NCI-H1105 treated with DMSO at 0.1 percent for 48 hours (cell line): Measurements from ENCODE around the gene CCDC3.
"Not testable (repeated sequence)": the region's sequence is repeated elsewhere in the genome, so short reads cannot be mapped to it uniquely, and the experiment has no call there.

ENCODE experiments used
- DNase-seq: peaks from one replicate; lab custom pipeline; 2025; lab: John Stamatoyannopoulos, UW

CCDC3 gene

GRCh38 chr10:12887780-12888179 lies 113.7 kb downstream of the CCDC3 start:
- no peak for DNase-seq

- no peak for DNase-seq
These were observed 116.7 kb downstream of the CCDC3 start for GRCh38 chr10:12884851-12885250.

- DNase-seq = no peak
These were observed 121.1 kb downstream of the CCDC3 start for GRCh38 chr10:12880423-12880822.

GRCh38 chr10:12877150-12877549 lies 124.4 kb downstream of the CCDC3 start:
- no peak for DNase-seq

- no peak for DNase-seq
These were observed 125.2 kb downstream of the CCDC3 start for GRCh38 chr10:12876266-12876665.

- no peak for DNase-seq
These were observed 126.4 kb downstream of the CCDC3 start for GRCh38 chr10:12875100-12875499.

- DNase-seq = no peak
These were observed 127.0 kb downstream of the CCDC3 start for GRCh38 chr10:12874501-12874900.

- DNase-seq = no peak
These were observed 128.3 kb downstream of the CCDC3 start for GRCh38 chr10:12873172-12873571.

GRCh38 chr10:12872577-12872976 lies 128.9 kb downstream of the CCDC3 start:
- no peak for DNase-seq

GRCh38 chr10:12869427-12869826 lies 132.1 kb downstream of the CCDC3 start:
- no peak for DNase-seq

- DNase-seq = no peak
These were observed 133.3 kb downstream of the CCDC3 start for GRCh38 chr10:12868229-12868628.

- DNase-seq = not testable (repeated sequence)
These were observed 136.0 kb downstream of the CCDC3 start for GRCh38 chr10:12865515-12865914.

- DNase-seq = no peak
These were observed 139.1 kb downstream of the CCDC3 start for GRCh38 chr10:12862459-12862858.

- no peak for DNase-seq
These were observed 146.5 kb downstream of the CCDC3 start for GRCh38 chr10:12854988-12855387.

GRCh38 chr10:12852687-12853086 lies 148.8 kb downstream of the CCDC3 start:
- DNase-seq = no peak

- peak; percentile 6 for DNase-seq
These were observed 152.0 kb downstream of the CCDC3 start for GRCh38 chr10:12849319-12850181.

GRCh38 chr10:12848439-12849173 lies 152.9 kb downstream of the CCDC3 start:
- no peak for DNase-seq

GRCh38 chr10:12847361-12847975 lies 154.0 kb downstream of the CCDC3 start:
- DNase-seq = no peak

GRCh38 chr10:12846718-12847117 lies 154.8 kb downstream of the CCDC3 start:
- DNase-seq = no peak
